Measurements from ENCODE around the gene GNAO1.

DNA sequence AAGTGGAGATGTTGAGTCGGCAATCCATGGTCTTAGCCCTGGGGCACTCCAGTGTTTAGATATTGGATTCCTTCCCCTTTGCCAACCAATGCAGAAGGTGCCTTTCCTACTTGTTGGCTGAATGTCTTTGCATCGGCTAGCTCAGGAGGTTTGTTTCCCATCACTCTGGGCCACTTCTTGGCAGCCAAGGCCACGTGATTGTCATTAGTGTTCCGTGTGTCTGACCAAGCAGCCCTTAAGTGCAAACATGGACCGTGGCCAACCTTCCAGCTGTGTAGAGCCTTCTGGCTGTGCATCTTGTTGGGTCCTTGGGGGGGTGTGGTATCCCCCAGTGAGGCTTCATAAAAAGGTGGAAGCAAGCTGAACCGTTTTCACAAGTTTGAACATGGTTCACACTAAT lies 66.0 kb downstream of the GNAO1 start:
- TF ChIP-seq ATF7 (IDR thresholded peaks at IDR 0.05) (no peak), SMARCA5 (IDR thresholded peaks at IDR 0.05) (no peak), RNF2 (IDR thresholded peaks at IDR 0.05) (no peak), POLR2A (conservative IDR thresholded peaks at IDR 0.05) (no peak), YY1 (IDR thresholded peaks at IDR 0.05; ENCODE audit: borderline replicate concordance in 1 of 3, control insufficient read depth in 1 of 3, extremely low read depth in 1 of 3, insufficient read depth in 3 of 3, insufficient read length in 1 of 3, insufficient replicate concordance in 2 of 3, low read depth in 1 of 3, low read length in 2 of 3) (no peak), ZNF174 (CRISPR knock-in tag; IDR thresholded peaks at IDR 0.05) (no peak), HSF4 (CRISPR knock-in tag; IDR thresholded peaks at IDR 0.05; ENCODE audit: borderline replicate concordance) (no peak), RBBP5 (IDR thresholded peaks at IDR 0.05; ENCODE audit: borderline replicate concordance, insufficient read depth, low read length, poor library complexity, severe bottlenecking) (no peak), FOXK2 (conservative IDR thresholded peaks at IDR 0.05 in 1 of 2, IDR thresholded peaks at IDR 0.05 in 1 of 2; ENCODE audit: low read depth in 2 of 2) (no peak), TARDBP (IDR thresholded peaks at IDR 0.05) (no peak)
- TF ChIP-seq, protein P1, sequence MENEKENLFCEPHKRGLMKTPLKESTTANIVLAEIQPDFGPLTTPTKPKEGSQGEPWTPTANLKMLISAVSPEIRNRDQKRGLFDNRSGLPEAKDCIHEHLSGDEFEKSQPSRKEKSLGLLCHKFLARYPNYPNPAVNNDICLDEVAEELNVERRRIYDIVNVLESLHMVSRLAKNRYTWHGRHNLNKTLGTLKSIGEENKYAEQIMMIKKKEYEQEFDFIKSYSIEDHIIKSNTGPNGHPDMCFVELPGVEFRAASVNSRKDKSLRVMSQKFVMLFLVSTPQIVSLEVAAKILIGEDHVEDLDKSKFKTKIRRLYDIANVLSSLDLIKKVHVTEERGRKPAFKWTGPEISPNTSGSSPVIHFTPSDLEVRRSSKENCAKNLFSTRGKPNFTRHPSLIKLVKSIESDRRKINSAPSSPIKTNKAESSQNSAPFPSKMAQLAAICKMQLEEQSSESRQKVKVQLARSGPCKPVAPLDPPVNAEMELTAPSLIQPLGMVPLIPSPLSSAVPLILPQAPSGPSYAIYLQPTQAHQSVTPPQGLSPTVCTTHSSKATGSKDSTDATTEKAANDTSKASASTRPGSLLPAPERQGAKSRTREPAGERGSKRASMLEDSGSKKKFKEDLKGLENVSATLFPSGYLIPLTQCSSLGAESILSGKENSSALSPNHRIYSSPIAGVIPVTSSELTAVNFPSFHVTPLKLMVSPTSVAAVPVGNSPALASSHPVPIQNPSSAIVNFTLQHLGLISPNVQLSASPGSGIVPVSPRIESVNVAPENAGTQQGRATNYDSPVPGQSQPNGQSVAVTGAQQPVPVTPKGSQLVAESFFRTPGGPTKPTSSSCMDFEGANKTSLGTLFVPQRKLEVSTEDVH (IDR thresholded peaks at IDR 0.05; ENCODE audit: low read depth, partially characterized antibody) = no peak
